ENCODE data around the gene KRTAP10-1.

GRCh38 chr21:44505673-44506278 lies 34.2 kb downstream of the KRTAP10-1 start:
- TF ChIP-seq EZH2phosphoT487 (IDR thresholded peaks at IDR 0.05; ENCODE audit: low read depth): no peak
- no peak for TF ChIP-seq CTCF (IDR thresholded peaks at IDR 0.05; ENCODE audit: low read depth, low read length)
